ENCODE measurements around the gene MDP1. TPM values are rescaled to one million over a fixed set of nuclear protein-coding genes. Genes with fewer than 3 reads are reported as not detected.

MDP1 gene
- total RNA-seq, 1 donor: 14.8 TPM

DNA sequence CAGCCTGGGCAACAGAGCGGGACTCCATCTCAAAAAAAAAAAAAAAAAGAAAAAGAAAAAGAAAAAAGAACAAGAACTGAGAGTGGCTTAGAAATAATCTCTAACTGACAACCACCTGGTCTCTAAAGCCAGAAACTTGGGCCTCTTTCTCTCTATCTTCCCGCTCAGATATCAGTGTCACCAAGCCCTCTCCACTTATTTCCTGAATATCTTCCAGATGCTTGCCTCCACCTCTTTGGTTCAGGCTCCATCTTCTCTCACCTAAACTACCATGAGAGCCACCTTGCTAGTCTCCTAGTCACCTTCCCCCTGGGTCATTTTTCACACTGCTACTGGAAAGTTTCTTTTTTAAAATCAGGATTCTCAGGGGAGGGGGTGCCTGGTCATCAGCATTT, 18.8 kb downstream of the MDP1 start:
- Histone ChIP-seq H3K27me3 (ENCODE audit: insufficient read depth, low read length) (no peaks in the 10 kb centered on the region), H2AFZ (ENCODE audit: low read length) (no peak overlapping the region), H3K27ac (ENCODE audit: low read depth, low read length) (no peak overlapping the region), H3K4me1 (ENCODE audit: insufficient read depth, low read length) (peaks cover 19% of the 10 kb centered on the region), H3K79me2 (ENCODE audit: insufficient read depth, low read length) (peaks cover 55% of the 10 kb centered on the region), H4K20me1 (ENCODE audit: insufficient read depth, low read length) (no peaks in the 10 kb centered on the region), H3K36me3 (ENCODE audit: insufficient read depth, low read length) (peaks cover 19% of the 10 kb centered on the region), H3K9me3 (ENCODE audit: low read depth, low read length) (no peaks in the 10 kb centered on the region), H3K4me2 (ENCODE audit: insufficient read depth, low read length) (peak overlapping the region; percentile 97), H3K4me3 (ENCODE audit: insufficient read depth, low read length) (no peak overlapping the region)
- DNase-seq (ENCODE audit: insufficient read length, low spot score, missing footprints): peak; percentile 79
- TF ChIP-seq CTCF (IDR thresholded peaks at IDR 0.05; ENCODE audit: extremely low read depth, low read depth, low read length): no peak

GRCh38 chr14:24196071-24197055, 19.5 kb downstream of the MDP1 start:
- Histone ChIP-seq H3K27me3 (ENCODE audit: insufficient read depth, low read length) (no peaks in the 10 kb centered on the region), H3K4me3 (ENCODE audit: insufficient read depth, low read length) (peak overlapping the region; percentile 96), H2AFZ (ENCODE audit: low read length) (peak overlapping the region; percentile 95), H3K79me2 (ENCODE audit: insufficient read depth, low read length) (peaks cover 59% of the 10 kb centered on the region), H3K27ac (ENCODE audit: low read depth, low read length) (peak overlapping the region; percentile 94), H3K9me3 (ENCODE audit: low read depth, low read length) (no peaks in the 10 kb centered on the region), H4K20me1 (ENCODE audit: insufficient read depth, low read length) (no peaks in the 10 kb centered on the region), H3K4me1 (ENCODE audit: insufficient read depth, low read length) (peaks cover 19% of the 10 kb centered on the region), H3K4me2 (ENCODE audit: insufficient read depth, low read length) (peak overlapping the region; percentile 97), H3K36me3 (ENCODE audit: insufficient read depth, low read length) (peaks cover 15% of the 10 kb centered on the region)
- no peak for TF ChIP-seq CTCF (IDR thresholded peaks at IDR 0.05; ENCODE audit: extremely low read depth, low read depth, low read length)
- DNase-seq (ENCODE audit: insufficient read length, low spot score, missing footprints): peak; percentile 84

- Histone ChIP-seq H3K79me2 (ENCODE audit: insufficient read depth, low read length) (peaks cover 59% of the 10 kb centered on the region), H3K27me3 (ENCODE audit: insufficient read depth, low read length) (no peaks in the 10 kb centered on the region)
Observed at GRCh38 chr14:24195186-24196070, 20.4 kb downstream of the MDP1 start, which contains the start of gene TM9SF1. TSS of gene TM9SF1 (minus strand) at chr14:24195441. CDS start at chr14:24195019, 422 bp downstream.

More at GRCh38 chr14:24195186-24196070, 20.4 kb downstream of the MDP1 start, which contains the start of gene TM9SF1:
- no peaks in the 10 kb centered on the region for H3K9me3 ChIP-seq (ENCODE audit: low read depth, low read length)
- H3K4me1 ChIP-seq (ENCODE audit: insufficient read depth, low read length): peaks cover 19% of the 10 kb centered on the region
- H3K4me2 ChIP-seq (ENCODE audit: insufficient read depth, low read length): peak within 1 kb of the TSS; percentile 97
- no peaks in the 10 kb centered on the region for H4K20me1 ChIP-seq (ENCODE audit: insufficient read depth, low read length)
- H3K27ac ChIP-seq (ENCODE audit: low read depth, low read length): peak within 1 kb of the TSS; percentile 94
- peak within 1 kb of the TSS; percentile 95 for H2AFZ ChIP-seq (ENCODE audit: low read length)
- DNase-seq (ENCODE audit: insufficient read length, low spot score, missing footprints): peak; percentile 98
- H3K36me3 ChIP-seq (ENCODE audit: insufficient read depth, low read length): peaks cover 14% of the 10 kb centered on the region
- H3K4me3 ChIP-seq (ENCODE audit: insufficient read depth, low read length): peak within 1 kb of the TSS; percentile 96
- TF ChIP-seq CTCF (IDR thresholded peaks at IDR 0.05; ENCODE audit: extremely low read depth, low read depth, low read length): no peak

Data from osteoblast (primary cell).